Stimulated activated CD4-positive, alpha-beta T cell treated with anti-CD3 and anti-CD28 coated beads, Interleukin-4, amount 100 ng/mL, for 48 hours (primary cell): Measurements from ENCODE around the gene ZDHHC7.
"Not testable (repeated sequence)": the region's sequence is repeated elsewhere in the genome, so short reads cannot be mapped to it uniquely, and the experiment has no call there.

ENCODE experiments used
- DNase-seq, 2 donors: peaks; one replicate each; pipeline ENCODE4 v3.0.0-alpha.2; 2020; ENCODE audit warnings: low read depth in 2 of 2

ZDHHC7 gene

DNA sequence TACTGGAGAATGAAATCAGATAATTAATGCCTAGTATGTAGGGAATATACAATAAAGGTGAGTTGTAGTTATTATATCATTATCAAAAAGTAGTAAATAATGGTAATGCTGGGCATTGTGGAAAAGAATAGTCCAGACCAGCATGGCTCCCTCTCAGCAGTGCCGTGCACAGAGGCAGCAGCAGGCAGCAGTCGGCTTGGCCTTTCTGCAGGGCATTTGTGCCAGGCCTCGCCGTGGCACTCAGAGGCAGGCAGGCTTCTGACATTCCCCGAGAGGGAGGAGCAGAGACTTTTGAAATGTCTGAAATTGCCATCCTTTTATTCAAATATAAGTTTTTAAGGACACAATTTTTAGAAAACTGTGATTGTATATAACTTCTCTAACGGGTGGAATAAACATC lies 31.3 kb upstream of the ZDHHC7 start:
- DNase-seq: no peak

GRCh38 chr16:85042167-85042526 lies 30.8 kb upstream of the ZDHHC7 start:
- no peak for DNase-seq

DNA sequence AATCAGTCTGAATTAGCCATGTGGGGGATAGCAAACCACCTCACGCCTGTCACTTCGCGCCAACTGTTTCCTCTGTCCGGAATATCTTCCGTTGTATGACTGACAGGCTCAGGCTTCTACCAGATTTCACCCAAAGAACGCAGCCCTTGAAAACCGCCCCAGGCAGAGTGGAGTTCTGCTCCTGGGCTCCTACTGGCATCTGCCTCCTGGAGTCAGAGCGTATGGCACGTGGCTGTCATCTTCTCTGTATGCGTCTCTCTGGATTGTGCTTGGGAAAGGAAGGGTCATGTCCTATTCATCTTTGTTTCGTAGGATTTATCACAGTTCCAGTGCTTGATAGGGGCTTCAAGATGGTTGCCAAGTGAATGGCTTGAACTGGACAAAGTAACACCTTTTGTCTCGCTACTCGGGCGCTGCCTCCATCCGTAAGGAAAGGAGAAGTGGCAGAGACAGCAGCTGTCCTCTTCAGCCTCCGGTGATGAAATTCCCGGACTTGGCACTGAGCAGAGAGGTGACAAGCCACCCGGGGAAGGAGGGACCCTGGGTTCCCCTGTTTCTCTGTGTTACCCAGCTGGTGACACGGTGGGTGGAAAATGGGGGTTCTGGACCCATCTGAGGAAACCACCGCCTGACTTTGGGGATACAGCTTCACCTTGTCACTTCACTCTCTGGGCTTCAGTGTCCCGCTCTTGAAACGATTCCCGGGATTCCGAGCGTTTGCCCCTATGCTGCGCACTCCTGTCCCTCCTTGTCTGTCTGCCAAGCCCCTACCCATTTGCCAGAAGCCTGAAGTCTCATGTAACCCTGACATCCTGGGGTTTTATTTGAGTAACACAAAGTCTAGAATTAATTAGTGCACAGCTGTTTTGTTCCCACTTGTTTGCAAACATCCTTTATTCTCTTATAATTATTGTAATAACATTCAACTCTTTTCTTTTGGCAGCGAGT lies 30.2 kb upstream of the ZDHHC7 start:
- no peak for DNase-seq

- no peak for DNase-seq
Observed at GRCh38 chr16:85040685-85041084, 29.4 kb upstream of the ZDHHC7 start.

GRCh38 chr16:85037721-85038120 lies 26.4 kb upstream of the ZDHHC7 start:
- no peak for DNase-seq

DNA sequence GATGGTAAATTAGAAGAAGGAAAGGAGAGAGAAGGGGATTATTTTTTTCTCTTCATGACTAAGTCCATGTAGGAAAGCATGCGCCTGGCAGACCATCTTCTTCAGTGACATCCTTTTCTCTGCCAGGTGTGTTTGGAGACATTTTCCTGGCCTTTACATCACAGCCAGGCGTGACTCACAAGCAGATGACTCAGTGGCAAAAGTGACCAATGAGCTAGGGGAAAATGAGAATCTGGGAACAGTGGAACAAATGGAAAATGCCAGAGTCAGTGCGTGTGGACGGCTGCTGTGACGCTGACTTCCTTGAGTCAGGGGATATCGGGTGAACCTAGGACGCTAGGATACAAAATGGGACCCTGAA lies 25.7 kb upstream of the ZDHHC7 start:
- DNase-seq: no peak

- DNase-seq: no peak
Observed at GRCh38 chr16:85036236-85037049, 25.1 kb upstream of the ZDHHC7 start.

DNA sequence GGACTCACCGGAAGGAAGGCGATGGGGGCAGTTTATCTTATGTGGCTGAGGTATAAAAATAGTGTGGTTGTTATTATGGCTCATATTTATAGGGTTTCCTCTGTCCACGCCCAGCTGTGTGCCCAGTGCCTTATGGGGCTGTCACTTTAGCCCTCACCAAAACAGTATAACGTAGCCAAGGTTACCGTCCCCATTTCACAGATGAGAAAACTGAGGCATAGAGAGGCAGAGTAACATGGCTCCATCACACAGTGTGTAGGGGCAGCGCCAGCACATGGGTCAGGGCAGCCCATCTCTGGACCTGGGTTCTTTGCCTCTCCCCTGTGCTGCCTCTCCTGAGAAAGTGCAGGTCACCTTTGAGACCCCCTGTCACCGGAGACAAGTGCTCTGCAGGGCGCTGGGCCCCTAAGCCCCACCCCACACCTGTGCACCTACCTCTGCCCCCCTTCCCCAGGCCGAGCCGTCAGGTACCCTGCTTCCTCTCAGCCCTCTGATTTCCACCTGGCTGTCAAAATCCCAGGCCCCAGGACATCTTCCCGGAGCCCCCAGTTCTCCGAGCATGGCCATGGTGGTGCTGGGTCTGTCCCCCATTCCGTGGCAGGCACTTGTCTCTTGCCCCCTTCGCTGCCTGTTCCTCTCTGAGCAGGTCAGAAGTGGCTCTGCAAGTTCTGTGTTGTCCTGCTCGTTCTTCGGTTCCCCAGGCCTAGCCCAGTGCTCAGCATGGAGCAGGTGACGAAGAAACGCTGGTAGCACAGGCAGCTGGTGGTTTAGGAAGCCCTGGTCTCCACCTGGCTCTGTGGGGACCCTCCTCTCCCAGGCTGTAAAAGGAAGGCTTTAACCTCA lies 23.5 kb upstream of the ZDHHC7 start:
- no peak for DNase-seq

- DNase-seq: no peak
Observed at GRCh38 chr16:85033171-85033570, 21.8 kb upstream of the ZDHHC7 start.

DNA sequence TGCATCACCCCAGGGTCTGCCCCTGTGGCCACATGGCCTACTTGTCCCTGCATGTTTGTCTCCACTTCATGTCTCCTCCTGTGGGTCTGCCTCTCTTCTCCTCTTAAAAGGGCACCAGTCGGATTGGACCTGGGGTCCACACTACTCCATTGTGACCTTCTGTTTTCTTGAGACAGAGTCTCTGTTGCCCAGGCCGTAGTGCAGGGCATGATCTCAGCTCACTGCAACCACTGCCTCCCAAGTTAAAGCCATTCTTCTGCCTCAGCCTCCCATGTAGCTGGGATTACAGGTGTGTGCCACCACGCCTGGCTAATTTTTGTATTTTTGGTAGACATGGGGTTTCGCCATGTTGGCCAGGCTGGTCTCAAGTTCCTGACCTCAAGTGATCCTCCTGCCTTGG lies 20.9 kb upstream of the ZDHHC7 start:
- not testable (repeated sequence) for DNase-seq

- no peak for DNase-seq
Observed at GRCh38 chr16:85031451-85031850, 20.1 kb upstream of the ZDHHC7 start.

DNA sequence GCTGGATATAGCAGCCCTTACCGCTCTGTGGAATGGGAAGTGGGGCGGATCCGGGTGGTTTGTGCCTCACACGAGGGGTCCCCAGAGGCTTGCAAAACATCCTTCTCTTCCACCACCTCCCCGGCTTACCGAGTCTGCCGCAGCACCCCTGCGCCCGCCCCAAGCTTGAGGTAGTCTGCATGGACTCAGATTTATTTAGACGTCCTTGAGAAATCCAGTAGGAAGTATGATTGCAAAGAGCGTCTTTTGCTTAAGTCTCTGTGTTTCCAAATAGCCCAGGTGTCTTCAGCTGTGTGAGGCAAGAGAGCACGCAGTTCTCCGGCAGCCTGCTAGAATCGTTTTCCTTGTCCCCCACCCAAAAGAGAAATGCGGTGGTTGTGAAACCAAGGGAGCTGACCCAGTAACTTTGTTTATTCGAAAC lies 18.7 kb upstream of the ZDHHC7 start:
- DNase-seq: no peak

- peak; percentile 35 to 54 for DNase-seq
Observed at GRCh38 chr16:85029408-85029784, 18.1 kb upstream of the ZDHHC7 start.

DNA sequence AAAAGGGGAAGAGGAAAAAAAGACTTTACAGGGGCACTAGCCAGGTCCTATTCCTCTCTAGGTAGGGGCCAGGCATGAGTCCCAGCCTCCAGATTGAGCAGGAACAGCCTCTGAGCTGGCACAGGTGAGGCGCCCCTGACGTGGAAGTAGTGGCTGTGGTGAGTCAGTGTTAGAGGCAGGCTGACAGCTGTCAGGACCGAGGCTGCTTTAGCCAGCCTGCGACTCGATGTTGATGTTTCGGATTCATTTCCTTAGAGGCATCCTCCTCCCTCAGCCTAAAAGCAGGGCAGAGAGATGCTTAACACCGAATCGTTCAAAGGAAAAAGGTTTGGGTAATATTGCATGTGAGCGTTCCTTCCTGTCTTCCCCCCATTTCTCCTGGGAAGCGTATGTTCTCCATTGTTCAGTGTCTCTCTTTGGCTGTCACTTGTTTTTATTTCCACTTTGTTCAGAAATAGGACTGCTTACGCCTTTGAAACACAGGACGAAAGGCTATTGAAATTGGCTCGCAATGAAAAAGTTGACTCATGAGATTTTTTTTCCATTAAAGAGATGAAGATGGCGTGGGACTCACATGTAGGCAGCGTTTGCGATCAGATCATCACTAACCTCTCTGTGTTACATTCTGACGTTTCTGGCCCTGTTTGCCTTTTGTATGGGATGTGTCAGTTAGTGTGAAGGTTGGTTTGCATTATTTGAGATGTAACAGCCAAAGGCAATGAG lies 17.5 kb upstream of the ZDHHC7 start:
- DNase-seq: peak; percentile 53 to 68

- no peak for DNase-seq
Observed at GRCh38 chr16:85027958-85028684, 16.8 kb upstream of the ZDHHC7 start.

GRCh38 chr16:85027349-85027957 lies 16.1 kb upstream of the ZDHHC7 start, which contains the start of gene KIAA0513:
TSS of gene KIAA0513 (plus strand) at chr16:85027795. CDS start at chr16:85067072, 39,277 bp downstream.
- peak; percentile 92 to 94 for DNase-seq

- DNase-seq: no peak
Observed at GRCh38 chr16:85026703-85027102, 15.4 kb upstream of the ZDHHC7 start.

DNA sequence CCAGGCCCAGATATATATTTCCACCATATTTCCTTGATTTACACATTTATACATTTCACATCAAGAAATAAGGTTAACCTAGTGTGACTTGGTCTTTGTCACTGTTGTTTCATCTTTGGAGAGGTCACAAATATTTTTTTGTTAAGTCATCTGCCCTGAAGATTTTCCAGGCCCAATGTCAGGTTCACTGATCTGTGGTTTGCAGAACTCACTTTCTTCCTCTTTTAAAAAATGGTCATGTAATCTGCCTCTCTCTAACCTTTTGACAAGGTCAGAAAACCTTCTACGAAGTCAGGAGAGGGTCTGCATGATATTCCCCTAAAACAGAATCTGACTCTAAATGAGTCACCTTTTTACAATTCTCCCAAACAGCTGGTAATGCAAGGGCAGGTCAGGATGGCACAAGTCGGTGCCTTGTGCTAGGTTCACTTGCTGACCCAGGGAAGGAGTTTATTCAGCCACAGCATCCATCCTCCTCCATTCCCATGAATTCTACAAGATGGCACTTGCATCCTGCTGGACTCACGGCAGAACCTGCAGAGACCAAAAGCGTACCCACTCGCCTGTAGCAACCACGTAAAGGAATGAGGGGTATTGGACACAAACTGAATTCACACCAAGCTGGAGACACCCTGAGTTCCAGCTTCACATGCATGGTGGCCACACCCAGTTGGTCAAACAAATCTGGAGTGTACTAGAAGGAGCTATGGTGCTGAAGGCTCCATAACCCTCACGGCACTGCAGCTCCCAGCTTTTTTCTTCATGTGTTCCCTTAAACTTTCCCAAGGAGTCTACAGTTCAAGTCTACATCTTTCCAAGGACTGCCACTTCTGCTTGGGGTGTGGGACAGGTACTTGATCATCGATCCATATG lies 14.7 kb upstream of the ZDHHC7 start:
- no peak for DNase-seq

GRCh38 chr16:85019659-85020245 lies 8.4 kb upstream of the ZDHHC7 start:
- no peak for DNase-seq
